ENCODE results near the gene MAP4K2.

- TF ChIP-seq CTCF (IDR thresholded peaks at IDR 0.05; ENCODE audit: low read length) (peak; percentile 27; the same call in 1 of the 2 replicates), EZH2 (IDR thresholded peaks at IDR 0.05; ENCODE audit: borderline replicate concordance, low read length) (no peak)
Observed at GRCh38 chr11:64765291-64765850, 37.6 kb downstream of the MAP4K2 start.
